HG03354 (cell line): ENCODE measurements around the gene HK3.

Source experiments
- ATAC-seq: cut with Tn5 transposase; IDR thresholded peaks from one replicate; pipeline ENCODE4 v1.9.1; 2021; ENCODE audit warnings: mild to moderate bottlenecking; ENCODE audit not compliant: unreplicated experiment, poor library complexity, severe bottlenecking

The HK3 gene

GRCh38 chr5:176833286-176833685 is 65.9 kb downstream of the HK3 start:
- no peak for ATAC-seq

- ATAC-seq = no peak
Measured at GRCh38 chr5:176832162-176832561, 67.0 kb downstream of the HK3 start.

GRCh38 chr5:176831425-176831824 is 67.7 kb downstream of the HK3 start:
- no peak for ATAC-seq

GRCh38 chr5:176830995-176831423 is 68.1 kb downstream of the HK3 start:
- no peak for ATAC-seq
